ENCODE data around the gene GPR84.

- TF ChIP-seq, protein P1, sequence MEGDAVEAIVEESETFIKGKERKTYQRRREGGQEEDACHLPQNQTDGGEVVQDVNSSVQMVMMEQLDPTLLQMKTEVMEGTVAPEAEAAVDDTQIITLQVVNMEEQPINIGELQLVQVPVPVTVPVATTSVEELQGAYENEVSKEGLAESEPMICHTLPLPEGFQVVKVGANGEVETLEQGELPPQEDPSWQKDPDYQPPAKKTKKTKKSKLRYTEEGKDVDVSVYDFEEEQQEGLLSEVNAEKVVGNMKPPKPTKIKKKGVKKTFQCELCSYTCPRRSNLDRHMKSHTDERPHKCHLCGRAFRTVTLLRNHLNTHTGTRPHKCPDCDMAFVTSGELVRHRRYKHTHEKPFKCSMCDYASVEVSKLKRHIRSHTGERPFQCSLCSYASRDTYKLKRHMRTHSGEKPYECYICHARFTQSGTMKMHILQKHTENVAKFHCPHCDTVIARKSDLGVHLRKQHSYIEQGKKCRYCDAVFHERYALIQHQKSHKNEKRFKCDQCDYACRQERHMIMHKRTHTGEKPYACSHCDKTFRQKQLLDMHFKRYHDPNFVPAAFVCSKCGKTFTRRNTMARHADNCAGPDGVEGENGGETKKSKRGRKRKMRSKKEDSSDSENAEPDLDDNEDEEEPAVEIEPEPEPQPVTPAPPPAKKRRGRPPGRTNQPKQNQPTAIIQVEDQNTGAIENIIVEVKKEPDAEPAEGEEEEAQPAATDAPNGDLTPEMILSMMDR (conservative IDR thresholded peaks at IDR 0.05): no peak
- TF ChIP-seq EZH2 (IDR thresholded peaks at IDR 0.05; ENCODE audit: low read depth): no peak
Observed at GRCh38 chr12:54337854-54338650, 26.2 kb downstream of the GPR84 start.

All from PC-9 (cell line).